Left forelimb (tissue), 1 donor: Measurements from ENCODE around the gene SFXN1.

Experiments used
- DNase-seq: peaks from one replicate; pipeline ENCODE4 v3.0.0-alpha.2; 2018; ENCODE audit warnings: low spot score

The SFXN1 gene

DNA sequence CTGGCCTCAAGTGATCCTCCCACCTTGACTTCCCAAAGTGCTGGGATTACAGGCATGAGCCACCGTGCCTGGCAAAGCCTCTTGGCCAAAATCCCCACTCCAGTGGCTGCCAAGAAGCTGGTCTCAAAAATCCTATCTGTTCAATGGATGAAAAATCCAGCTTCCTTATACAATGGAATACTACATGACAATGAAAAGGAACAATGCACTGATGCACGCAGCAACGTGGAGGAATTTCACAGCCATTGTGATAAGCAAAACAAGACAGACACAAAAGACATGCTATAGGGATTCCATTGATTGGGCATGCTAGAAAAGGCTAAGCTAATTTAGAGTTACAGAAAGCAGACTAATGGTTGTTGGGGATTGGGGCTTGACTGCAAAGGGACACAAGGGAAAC lies 13.1 kb upstream of the SFXN1 start:
- no peak for DNase-seq

DNA sequence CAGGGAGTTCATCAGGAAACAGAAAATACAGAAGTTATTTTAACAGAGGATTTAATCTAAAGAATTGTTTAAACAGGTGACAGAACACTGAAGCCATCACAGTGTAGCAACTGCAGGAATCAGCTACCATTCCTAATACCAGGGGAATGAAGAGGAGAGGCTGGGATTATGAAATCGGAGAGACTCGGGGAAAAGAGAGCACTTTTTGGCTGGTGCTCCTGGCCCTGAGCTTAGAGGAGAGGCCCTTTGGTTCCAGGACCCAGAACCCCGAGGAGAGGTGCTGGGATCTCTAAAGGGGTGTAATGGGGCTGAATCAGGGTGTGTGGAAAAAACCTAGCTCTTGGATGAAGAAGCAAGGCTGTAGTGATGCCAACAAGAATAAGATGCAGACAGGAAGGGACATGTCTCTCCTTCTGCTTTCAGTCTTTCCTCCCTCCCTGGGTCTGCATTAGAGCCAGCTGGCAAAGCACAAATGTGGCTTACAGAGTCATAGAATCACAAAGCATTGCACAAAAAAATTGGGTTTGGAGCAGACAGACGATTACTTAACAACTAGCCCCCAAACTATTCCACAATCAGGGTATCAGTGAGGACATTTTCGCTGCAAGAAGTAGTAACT lies 11.6 kb upstream of the SFXN1 start:
- no peak for DNase-seq

DNA sequence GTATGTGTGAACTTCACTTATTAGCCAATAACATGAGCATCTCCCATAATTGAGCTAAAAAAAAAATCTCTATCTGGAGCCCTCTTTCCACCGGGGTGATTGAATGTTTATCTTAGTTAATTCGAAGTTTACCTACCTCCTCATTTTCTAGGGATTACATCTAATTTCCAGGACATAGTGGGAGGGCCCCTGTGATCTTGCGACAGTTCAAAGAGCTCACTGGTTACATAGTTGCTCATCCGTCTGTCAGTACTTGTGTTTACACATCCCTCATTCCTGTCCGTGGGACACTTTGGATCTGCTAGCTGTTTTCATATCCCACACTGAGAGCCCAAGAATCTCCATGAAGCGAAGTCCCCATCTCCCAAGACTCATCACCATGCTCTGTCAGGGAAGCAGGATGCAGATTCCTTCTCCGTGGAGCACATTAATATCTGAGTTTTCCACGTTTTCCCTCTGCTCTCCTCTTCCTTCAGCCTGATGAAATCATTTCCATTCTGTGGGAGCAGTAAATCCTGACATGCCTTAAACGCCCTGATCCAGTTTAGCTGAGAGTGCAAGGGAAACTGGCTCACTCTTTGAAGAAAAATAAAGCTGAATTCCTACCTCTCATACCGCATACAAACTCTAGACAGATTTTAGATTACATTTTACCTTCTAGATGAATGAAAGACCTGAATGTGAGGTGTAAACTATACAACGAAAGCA lies 10.2 kb upstream of the SFXN1 start:
- DNase-seq = no peak

DNA sequence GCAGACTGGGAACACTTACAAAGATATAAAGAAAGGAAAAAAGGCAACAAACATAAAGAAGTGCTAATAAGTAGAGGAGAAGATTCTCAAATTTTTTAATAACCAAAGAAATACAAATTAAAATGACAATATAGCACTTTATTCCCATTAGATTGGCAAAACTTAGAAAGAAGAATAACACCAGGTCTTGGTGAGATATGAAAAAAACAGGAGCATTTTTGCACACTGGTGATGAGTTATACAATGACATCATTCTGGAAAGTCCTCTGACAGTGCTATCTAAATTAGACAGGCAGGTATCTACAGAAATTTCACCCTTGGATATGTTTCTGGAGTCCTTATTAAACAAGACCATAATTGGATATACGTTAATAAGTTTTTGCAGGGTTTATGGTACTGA lies 9.5 kb upstream of the SFXN1 start:
- no peak for DNase-seq

DNA sequence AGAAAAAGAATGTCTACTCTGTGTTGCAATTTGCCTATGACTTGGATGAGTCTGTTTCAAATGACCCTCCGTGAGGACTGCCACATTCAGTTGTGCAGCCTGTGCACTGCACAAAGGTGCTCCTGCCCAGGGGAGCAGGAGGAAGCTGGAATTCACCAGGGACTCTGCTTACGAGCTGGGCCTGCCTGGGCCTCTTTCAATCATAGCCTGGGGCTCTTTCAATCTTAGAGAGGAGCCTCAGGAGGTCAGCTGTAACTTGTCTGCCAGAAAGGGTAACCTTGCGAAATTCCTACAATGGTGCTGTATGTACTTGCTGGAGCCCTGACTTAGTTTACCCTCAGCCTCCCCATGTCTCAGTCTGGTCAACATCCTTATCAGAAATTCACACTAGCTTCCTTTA lies 8.4 kb upstream of the SFXN1 start:
- no peak for DNase-seq

DNA sequence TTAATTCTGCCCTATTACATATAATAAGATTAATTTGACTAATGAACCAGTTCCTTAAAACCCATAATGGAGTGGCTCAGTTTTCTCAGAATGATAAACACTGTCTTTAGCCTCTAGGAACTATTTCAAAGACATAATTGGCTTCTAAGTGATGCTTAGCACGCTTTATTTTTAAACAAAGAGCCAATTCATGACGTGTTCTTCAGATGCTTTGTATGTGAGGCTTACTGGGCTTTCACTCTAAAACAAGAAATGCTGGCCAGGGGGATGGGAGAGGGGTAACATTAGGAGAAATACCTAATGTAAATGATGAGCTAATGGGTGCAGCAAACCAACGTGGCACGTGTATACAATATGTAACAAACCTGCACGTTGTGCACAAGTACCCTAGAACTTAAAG lies 7.6 kb upstream of the SFXN1 start:
- DNase-seq = no peak

DNA sequence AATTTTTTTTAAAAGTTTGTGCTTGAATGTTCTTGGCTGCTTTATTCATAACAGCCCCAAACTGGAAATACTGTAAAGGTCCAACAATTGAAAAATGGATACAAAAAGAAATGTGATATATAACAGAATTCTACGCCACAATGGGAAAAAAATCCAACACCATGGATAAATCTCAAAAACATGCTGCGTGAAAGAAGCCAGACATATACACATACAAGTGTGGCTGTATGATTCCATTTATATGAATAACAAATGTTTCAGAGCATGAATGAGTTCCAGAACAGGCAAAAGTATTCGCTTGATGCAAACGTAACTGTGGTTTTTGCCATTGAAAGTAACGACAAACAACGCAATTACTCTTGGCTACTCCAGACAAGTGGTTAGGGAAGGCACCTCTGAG lies 7.2 kb upstream of the SFXN1 start:
- no peak for DNase-seq

DNA sequence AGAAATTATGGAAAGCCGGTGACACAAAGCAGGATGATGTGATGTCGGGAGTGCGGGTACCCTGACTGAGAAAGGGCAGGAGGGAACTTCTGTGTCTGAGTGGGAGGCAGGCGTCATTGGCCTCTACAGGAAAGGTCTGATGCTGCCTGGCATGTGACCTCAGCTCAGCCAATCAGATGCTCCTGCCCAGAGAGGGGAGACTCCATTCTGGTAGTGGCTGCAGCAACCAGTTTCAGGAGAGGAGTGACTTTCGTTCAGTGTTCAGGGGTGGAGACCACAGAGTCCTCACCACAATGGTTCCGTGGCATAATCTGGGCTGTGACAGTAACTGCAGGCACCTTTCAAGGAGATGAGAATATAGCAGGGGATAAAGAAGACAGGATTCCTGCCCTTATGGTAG lies 6.7 kb upstream of the SFXN1 start:
- DNase-seq = no peak

DNA sequence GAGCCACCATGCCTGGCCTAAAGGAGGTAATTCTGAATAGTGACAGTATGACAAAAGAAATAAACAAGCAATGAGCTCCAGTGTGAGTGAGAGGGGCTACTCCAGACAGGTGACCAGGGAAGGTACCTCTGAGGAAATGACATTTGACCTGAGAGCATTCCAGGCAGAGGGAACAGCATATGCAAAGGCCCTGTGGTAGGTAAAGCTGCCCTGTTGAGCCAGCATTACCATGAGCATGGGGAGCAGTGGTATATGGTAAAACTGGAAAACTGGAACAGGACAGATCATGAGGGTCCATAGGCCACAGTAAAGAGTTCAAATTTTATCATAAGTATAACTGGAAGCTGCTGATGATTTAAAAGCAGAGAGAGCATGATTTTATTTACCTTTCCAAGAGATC lies 6.0 kb upstream of the SFXN1 start:
- no peak for DNase-seq

DNA sequence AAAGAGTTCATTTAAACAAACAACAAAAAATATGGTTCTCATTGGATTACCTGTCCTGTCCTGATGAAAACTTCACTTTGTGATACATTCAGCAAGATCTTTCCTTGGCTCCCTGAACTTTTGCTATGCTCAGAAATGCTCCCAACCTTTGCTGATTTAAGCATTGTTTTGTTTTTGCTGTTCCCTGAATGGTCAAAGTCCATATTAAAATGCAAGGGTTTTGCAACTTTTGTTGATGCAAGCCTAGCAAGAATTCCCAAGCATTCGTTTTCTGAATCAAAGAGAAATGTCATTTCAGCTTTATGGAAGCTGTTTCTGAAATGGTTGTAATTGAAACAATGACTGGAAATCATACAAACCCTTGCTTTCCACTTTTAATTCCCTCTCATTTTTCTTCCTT lies 3.1 kb upstream of the SFXN1 start:
- no peak for DNase-seq

DNA sequence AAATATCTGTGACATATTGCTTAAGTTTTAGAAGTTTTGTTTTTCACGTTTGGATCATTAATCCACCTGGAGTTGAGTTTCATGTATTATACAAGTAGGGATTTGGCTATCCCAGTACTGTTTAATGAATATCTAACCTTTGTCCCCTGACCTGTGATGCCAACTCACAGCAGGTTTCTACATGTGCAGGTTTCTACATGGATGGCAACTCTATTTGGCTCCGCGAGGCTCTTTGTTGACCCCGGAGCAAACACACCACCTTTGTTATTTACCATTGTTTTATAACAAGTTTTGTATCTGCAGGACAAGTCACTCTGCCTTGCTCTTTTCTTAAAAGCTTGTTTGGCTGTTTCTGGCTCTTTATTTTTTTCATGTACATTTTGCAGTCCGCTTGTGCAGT lies 920 bp upstream of the SFXN1 start:
- no peak for DNase-seq

DNA sequence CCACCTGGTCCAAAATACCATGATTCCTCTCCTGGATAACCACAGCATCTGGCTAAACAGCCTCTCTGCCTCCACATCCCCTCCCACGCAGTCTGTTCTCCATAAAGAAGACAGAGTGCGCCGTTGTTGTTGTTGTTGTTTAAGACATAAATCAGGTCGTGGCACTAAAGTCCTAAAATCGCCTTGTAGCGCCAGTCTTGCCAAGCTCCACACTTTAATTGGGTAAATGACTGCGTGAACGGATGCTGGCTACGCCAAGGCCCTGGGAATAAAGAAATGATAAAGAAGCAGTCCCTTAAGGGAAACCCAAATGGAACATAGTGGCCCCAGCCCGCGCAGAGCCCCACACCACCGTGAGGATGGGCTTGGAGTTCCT lies 364 bp upstream of the SFXN1 start:
- no peak for DNase-seq

DNA sequence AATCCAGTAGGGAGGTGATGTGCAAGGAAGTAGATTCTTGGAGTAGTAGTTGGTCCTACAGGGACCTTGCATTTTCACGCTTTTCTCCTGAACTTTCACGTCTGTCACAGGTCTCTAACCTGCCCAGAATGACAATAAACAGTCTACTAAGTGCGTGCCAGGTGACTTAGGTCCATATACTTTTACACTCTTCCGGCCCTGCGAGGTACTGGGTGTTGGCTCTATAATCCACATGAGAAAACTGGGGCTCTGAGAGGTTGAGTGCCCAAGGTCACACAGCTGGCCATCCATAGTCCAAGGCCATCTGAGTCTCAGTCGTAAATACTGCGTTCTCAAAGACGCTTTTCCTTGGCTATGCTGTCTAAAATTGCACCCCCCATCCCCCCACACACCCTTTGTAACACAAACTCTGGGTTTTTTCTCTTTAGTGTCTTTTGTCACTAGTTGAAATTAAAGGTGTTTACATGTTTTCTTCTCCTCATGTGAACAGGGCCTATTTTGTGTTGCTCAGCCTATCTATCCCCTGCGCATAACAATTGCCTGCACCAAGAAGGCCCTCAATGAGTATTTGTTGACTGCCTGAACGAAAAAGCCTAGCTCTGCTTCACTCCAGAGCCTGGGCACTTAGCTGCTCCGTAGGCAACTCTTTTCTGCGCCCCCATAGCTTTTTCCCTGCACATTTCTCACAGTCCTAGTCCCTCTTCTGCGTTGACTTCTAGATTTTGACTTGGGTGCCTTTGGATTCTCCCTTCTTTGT lies 943 bp downstream of the SFXN1 start:
- no peak for DNase-seq

DNA sequence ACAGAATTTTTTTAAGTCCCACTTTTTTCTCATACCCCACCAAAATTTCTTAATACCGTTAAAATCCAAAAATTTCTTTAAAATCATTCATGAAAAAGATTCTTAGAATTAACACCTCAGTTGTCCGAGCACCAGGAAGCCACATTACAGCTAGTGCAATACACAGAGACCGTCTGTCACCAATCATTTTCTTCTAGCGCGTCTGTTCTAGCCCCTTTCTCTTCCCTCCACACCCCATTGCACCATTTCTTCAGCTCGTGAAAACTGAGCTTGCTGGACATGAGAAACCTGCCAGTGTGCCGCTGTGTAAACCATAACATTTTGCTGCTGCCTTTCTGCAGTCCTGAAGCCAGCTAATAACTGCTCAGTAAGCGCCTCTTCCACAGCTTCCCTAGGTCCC lies 5.0 kb downstream of the SFXN1 start:
- no peak for DNase-seq

DNA sequence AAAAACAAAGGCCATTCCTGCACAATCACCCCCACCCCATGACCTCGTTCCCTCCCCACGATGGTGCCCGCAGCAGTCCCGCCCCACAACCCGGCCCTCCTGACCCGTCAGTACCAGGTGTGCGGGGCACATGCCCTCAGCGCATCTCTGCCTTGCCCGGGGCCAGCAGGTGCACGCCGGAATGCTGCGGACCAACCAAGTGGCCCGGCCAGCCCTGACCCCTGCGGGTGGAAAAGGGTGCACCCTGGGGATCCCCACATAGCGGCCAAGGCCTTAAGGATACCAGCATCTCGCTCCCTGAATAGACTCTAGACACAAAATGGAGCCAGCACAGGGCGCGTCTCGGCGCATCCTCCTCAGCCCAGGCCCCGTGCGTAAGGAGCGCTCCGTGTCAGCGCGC lies 6.0 kb downstream of the SFXN1 start:
- DNase-seq = no peak

DNA sequence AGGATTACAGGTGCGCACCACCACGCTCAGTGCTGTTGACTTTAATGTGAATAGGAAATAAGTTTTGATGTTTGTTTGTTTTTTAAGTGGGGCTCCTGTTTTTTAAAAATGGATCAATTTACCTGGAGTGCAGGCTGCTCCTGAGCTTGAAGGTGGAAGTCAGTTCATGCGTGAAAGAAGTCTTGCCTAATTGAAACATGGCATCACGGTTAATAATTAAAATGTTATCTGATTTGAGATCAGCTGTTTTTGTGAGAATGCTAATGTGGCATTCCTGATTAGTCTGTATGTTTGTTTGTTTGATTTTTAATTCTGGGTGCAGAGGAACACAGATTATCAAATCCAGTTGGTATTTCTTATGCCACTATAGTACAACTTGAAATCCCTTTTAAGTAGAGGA lies 6.5 kb downstream of the SFXN1 start:
- DNase-seq = no peak

DNA sequence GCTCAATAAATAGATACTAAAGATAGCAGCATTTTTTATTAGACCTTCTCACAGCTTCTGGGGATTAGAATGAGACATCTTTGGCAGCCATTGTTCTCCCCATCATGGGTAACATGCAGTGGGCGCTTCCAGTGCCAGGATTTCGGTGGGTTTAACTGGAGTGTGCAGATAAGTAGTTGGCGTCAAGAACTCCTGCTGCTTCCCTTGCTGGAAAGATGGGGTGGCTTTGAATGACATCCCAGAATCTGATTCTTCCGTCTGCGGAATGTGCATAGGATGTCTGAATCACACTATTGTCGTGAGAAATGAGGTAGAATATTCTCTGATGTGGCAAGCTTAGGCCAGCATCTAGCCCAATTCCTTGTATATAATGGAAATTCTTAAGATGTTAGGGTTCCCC lies 7.3 kb downstream of the SFXN1 start:
- no peak for DNase-seq

DNA sequence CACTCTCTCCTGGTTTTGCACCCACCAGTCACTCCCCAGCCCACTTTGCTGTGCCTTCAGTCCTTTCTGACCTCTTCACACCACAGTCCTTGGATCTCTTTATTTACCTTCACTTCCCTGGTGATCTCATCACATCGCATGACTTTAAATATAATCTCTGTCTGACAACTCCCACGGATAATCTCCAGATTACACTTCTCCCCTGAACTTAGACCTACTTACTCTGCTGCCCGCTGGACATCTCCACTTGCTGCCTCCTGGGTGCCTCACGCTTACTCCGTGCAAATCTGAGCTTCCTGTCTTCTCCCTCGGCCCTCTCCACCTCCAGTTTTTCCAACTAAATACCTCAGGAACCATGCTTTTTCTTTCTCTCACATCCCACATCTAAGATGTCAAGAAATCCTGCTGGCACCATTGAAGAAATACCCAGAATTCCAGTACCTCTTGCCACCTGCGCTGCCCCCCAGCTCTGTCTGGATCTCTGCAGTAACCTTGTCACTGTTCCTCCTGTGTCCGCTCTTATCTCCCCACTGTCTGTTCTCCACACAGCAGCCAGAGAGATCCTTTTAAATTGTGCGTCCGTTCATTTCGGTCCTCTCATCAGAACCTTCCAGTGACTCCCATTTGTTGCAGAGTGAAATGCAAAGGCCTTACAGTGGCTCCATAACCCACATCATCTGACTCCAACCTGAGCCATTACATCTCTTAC lies 9.3 kb downstream of the SFXN1 start:
- no peak for DNase-seq

DNA sequence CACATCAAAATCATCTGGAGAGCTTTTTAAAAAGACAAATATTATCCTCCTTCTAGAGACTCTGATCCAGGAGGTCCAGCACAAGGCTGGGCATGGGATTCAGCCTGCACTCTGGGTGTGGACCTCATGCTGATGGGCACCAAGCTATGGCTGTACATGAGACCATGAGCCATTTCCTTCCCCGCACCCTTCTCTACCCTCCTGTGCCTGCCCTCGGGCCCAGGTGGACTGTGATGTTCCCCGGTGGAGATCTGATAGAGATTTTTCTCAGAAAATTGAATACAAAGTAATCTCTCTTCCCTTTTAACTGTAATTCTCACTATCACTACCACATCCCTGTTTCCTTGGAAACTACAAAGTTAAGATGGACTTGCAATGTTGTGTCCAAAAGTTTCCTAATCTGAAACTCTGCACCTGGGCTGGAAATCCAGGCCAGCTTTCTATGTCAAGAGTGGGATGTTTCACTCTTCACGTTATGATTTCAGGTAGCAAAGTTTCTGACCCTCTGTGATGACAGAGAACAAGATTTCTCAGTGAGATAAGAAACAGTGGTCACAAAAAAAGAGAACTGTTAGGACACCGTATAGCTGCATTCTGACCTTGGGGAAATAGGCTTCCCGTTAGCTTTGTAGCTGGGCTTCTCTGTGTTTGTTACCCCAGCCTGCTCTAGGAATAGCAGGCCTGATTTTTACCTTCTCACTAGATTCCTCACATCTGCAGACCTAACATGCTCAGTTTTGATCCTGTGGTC lies 11.5 kb downstream of the SFXN1 start:
- no peak for DNase-seq

DNA sequence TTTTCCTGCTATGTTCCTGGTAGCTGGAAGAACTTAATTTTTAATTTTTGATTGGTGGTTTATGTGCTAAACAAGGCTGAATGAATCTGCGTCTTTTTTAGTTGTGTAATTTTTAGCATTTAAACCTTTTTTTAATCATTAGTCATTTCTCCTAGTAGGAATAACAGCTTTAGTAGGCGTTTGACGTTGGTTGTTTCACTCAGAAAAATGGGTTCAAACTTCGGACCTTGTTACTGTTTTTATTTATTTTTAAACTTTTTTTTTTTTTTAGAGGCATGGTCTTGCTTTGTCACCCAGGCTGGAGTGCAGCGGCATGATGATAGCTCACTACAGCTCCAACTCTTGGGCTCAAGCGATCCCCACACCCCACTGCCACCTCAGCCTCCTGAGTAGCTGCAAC lies 12.9 kb downstream of the SFXN1 start:
- DNase-seq = no peak

DNA sequence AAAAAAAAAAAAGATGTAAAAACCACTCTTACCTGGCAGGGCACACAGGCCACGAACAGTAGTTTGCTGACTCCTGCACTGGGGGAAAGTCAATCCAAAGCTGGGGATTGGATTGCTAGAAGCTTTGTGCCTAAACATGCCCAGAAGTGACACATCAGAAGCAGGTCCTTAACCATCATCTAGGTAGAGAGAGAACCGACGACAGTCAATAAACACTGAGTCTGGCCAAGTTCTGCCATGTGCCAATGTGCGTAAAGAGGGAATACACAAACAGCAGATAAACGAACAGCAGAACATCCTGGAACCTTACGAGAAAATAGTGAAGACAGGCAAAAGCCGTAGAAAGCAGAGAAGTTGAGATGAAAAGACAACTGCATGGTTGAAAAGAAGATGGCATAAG lies 14.9 kb downstream of the SFXN1 start:
- DNase-seq = no peak

DNA sequence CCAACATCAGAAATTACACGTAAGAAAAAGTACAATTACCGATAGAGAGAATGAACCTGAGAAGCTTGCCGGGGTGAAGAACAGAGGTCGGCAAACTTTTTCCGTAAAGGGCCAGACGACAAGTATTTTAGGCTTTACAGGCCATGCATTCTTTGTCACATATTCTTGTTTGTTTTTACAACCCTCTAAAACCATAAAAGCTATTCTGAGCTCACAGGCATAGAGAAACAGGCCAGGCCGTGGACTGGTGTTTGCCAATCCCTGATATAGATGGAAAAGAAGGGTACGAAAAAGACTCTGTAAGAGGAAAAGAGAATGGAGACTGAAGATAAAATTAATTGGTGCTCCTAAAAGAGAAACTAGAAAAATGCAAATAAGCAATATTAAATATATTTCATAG lies 15.4 kb downstream of the SFXN1 start:
- DNase-seq = no peak
